Left lung (tissue), 10 donors: ENCODE measurements around the gene PQBP1. TPM values are rescaled to one million over a fixed set of nuclear protein-coding genes. Genes with fewer than 3 reads are reported as not detected.
A peak's percentile ranks its signal among the peaks of the same experiment; 100 is the strongest.

Experiments used
- ATAC-seq: fragments of 200-7000 bp; cut with Tn5 transposase; one replicate; pipeline ENCODE4 v1.9.1; 2020; ENCODE audit warnings: moderate library complexity
- DNase-seq, 4 donors: peaks; one replicate each; pipeline ENCODE4 v3.0.0-alpha.2; 2013 to 2020
- H3K27ac ChIP-seq, 2 donors: fragments of 200-600 bp; sonication (generic) in 1 of 2; one replicate each; pipeline versions ENCODE4 v1.5.0 to v1.8.0; 2020 to 2021
- H3K27me3 ChIP-seq, 2 donors: fragments of 200-600 bp; sonication (generic) in 1 of 2; one replicate each; pipeline versions ENCODE4 v1.5.0 to v1.8.0; 2020 to 2021
- H3K36me3 ChIP-seq, 2 donors: fragments of 200-600 bp; sonication (generic) in 1 of 2; one replicate each; pipeline versions ENCODE4 v1.5.0 to v1.8.0; 2020 to 2021
- H3K4me1 ChIP-seq, 2 donors: fragments of 200-600 bp; one replicate each; pipeline ENCODE4 v1.8.0; 2021
- H3K4me3 ChIP-seq, 2 donors: fragments of 200-600 bp; sonication (generic) in 1 of 2; one replicate each; pipeline versions ENCODE4 v1.5.0 to v1.8.0; 2020 to 2021; ENCODE audit warnings: mild to moderate bottlenecking in 1 of 2
- H3K9me3 ChIP-seq, 2 donors: fragments of 200-600 bp; sonication (generic) in 1 of 2; one replicate each; pipeline versions ENCODE4 v1.5.0 to v1.8.0; 2020 to 2021
- intact Hi-C, 2 donors: fragments of 100-400 bp; cut with DNase I; formaldehyde crosslinking; loops; one replicate each; pipeline versions ENCODE4 v1.11.2 to v1.14.2; 2022
- polyA plus RNA-seq, 6 donors: library from polyadenylated mRNA; unstranded; fragments of 120-200 nt; gene quantifications; one replicate each; pipeline ENCODE4 v1.2.1, GENCODE V29; 2013; ENCODE audit not compliant: insufficient read length in 6 of 6
- total RNA-seq, 2 donors: library from RNA; stranded (reverse); fragmentation: NEBNext Ultra II Directional; extraction: Animal tissue kit (Norgen Biotek cat#: 25700); gene quantifications; one replicate each; pipeline ENCODE4 v1.2.1, GENCODE V29; 2021
- TF ChIP-seq, protein P1 (sequence below), 2 donors: fragments of 200-600 bp; sonication (generic) in 1 of 2; IDR thresholded peaks; one replicate each; pipeline versions ENCODE4 v1.5.0 to v1.8.0; 2021; ENCODE audit warnings: antibody characterized with exemption in 2 of 2
- donor health status: DM: no; HTN: yes; CAD: no.
- donor health status: DM: no; HTN: no; CAD: no.

Gene PQBP1
- total and polyA plus RNA-seq, 8 donors: 56.3 to 84.6 (median 77.9) TPM

DNA sequence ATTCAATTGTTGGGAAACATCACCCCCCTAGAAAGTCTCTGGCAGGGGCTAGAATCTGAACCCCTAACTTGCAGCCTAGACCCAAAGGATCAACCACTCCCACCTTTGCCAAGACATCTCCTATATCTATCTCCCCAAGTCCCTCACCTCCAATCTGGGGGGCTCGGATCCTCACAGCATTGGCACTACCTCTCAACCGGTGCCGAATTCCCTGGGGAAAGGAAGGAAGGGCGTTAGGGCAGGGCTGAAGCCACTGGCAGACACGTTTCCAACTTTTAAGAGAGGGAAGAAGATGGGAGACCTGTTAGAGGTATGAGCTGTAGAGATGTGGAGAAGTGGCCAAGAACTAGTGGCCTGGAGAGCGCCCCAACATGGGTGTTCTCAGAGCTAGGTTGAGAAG lies 2.8 kb upstream of the PQBP1 start:
- DNase-seq: no peak
- TF ChIP-seq, protein P1, sequence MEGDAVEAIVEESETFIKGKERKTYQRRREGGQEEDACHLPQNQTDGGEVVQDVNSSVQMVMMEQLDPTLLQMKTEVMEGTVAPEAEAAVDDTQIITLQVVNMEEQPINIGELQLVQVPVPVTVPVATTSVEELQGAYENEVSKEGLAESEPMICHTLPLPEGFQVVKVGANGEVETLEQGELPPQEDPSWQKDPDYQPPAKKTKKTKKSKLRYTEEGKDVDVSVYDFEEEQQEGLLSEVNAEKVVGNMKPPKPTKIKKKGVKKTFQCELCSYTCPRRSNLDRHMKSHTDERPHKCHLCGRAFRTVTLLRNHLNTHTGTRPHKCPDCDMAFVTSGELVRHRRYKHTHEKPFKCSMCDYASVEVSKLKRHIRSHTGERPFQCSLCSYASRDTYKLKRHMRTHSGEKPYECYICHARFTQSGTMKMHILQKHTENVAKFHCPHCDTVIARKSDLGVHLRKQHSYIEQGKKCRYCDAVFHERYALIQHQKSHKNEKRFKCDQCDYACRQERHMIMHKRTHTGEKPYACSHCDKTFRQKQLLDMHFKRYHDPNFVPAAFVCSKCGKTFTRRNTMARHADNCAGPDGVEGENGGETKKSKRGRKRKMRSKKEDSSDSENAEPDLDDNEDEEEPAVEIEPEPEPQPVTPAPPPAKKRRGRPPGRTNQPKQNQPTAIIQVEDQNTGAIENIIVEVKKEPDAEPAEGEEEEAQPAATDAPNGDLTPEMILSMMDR (IDR thresholded peaks at IDR 0.05): no peak
- ATAC-seq: no peak
- Histone ChIP-seq H3K4me1 (peaks cover 0 to 19% of the 10 kb centered on the region in 2 donors), H3K27me3 (no peaks in the 10 kb centered on the region), H3K9me3 (no peaks in the 10 kb centered on the region), H3K4me3 (no peak overlapping the region), H3K36me3 (peaks cover 0 to 3% of the 10 kb centered on the region in 2 donors), H3K27ac (no peak overlapping the region)
- intact Hi-C loops: no loop called here

GRCh38 chrX:48896611-48897011 lies 1.1 kb upstream of the PQBP1 start:
- H3K4me3 ChIP-seq: peak overlapping the region; percentile 39 to 62
- H3K4me1 ChIP-seq: peaks cover 0 to 19% of the 10 kb centered on the region in 2 donors
- H3K9me3 ChIP-seq: no peaks in the 10 kb centered on the region
- H3K27me3 ChIP-seq: no peaks in the 10 kb centered on the region
- H3K27ac ChIP-seq: peak overlapping the region; percentile 83 to 93
- TF ChIP-seq, protein P1 (IDR thresholded peaks at IDR 0.05): no peak
- H3K36me3 ChIP-seq: peaks cover 0 to 15% of the 10 kb centered on the region in 2 donors
- intact Hi-C loops: no loop called here
- ATAC-seq (no peak), DNase-seq (peak in 1 of 4 donors; percentile 12)

DNA sequence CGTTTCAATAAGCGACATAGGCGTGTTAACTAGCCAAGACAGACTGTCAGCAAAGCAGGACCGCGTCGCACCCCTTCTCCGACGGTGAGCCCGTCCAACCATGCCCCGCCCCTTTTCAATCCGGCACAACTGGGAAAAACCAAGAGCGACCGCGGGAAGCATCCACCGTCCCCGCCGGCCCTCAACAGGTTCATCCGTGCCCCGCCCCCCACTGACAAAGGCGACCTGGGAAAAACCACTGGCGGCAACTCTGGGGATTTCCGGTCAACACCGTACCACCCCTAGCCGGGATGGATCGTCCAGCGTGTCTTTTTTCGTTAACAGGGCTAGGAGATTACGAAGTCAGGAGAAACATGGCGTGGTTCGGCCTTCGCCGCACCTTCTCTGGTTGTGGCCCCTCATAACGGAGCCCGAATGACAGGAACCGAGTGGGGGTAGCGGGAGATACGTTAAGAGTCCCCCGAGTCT lies 539 bp upstream of the PQBP1 start:
- TF ChIP-seq, protein P1 (IDR thresholded peaks at IDR 0.05): no peak
- peak overlapping the region; percentile 83 to 93 for H3K27ac ChIP-seq
- no peaks in the 10 kb centered on the region for H3K9me3 ChIP-seq
- H3K4me3 ChIP-seq: peak overlapping the region; percentile 39 to 62
- peaks cover 0 to 21% of the 10 kb centered on the region in 2 donors for H3K36me3 ChIP-seq
- H3K4me1 ChIP-seq: peaks cover 0 to 19% of the 10 kb centered on the region in 2 donors
- no peaks in the 10 kb centered on the region for H3K27me3 ChIP-seq
- ATAC-seq (peak; percentile 76), DNase-seq (peak; percentile 51 to 84 (median 78))
- intact Hi-C loops: no loop called here

- Histone ChIP-seq H3K9me3 (no peaks in the 10 kb centered on the region), H3K4me3 (peak overlapping the region in 1 of 2 donors; percentile 62), H3K27ac (no peak overlapping the region), H3K27me3 (no peaks in the 10 kb centered on the region), H3K36me3 (peaks cover 0 to 36% of the 10 kb centered on the region in 2 donors), H3K4me1 (peaks cover 0 to 19% of the 10 kb centered on the region in 2 donors)
- intact Hi-C loops: no loop called here
- ATAC-seq (no peak), DNase-seq (no peak)
- TF ChIP-seq, protein P1 (IDR thresholded peaks at IDR 0.05): no peak
These were observed 1.3 kb downstream of the PQBP1 start for GRCh38 chrX:48899078-48899410.

- DNase-seq: no peak
- peaks cover 0 to 56% of the 10 kb centered on the region in 2 donors for H3K36me3 ChIP-seq
- H3K4me3 ChIP-seq: no peak overlapping the region
- intact Hi-C loops: no loop called here
- no peak for ATAC-seq
- TF ChIP-seq, protein P1 (IDR thresholded peaks at IDR 0.05): no peak
- no peak overlapping the region for H3K27ac ChIP-seq
- H3K27me3 ChIP-seq: no peaks in the 10 kb centered on the region
- no peaks in the 10 kb centered on the region for H3K9me3 ChIP-seq
- H3K4me1 ChIP-seq: peaks cover 0 to 19% of the 10 kb centered on the region in 2 donors
These were observed 3.3 kb downstream of the PQBP1 start for GRCh38 chrX:48901069-48901468.
